ENCODE results near the gene ARL8B.
"Not testable (repeated sequence)": the region's sequence is repeated elsewhere in the genome, so short reads cannot be mapped to it uniquely, and the experiment has no call there.

ARL8B gene

GRCh38 chr3:5112043-5112442, 10.0 kb upstream of the ARL8B start:
- DNase-seq (ENCODE audit: low spot score): no peak

GRCh38 chr3:5113726-5114125, 8.4 kb upstream of the ARL8B start:
- not testable (repeated sequence) for DNase-seq (ENCODE audit: low spot score)

- no peak for DNase-seq (ENCODE audit: low spot score)
Measured at GRCh38 chr3:5115506-5116162, 6.5 kb upstream of the ARL8B start.

GRCh38 chr3:5116538-5116937, 5.6 kb upstream of the ARL8B start:
- DNase-seq (ENCODE audit: low spot score): no peak

DNA sequence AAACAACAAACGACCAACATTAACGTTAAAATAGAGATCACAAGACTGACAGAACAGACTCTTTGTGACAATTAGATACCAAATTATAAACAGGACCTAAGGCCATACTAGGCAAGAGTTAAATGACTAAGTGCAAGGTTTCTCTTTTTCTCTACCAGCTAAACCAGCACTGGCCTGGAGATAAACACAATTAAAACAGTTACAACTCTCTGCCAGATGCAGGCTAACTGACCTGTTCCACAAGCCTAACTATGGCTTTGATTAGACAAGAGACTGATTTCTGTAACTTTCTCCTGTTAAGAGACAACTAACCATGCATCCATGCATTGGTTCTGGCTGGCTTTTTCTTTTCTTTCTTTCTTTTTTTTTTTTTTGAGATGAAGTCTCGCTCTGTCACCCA, 1.6 kb upstream of the ARL8B start:
- DNase-seq (ENCODE audit: low spot score): no peak

DNA sequence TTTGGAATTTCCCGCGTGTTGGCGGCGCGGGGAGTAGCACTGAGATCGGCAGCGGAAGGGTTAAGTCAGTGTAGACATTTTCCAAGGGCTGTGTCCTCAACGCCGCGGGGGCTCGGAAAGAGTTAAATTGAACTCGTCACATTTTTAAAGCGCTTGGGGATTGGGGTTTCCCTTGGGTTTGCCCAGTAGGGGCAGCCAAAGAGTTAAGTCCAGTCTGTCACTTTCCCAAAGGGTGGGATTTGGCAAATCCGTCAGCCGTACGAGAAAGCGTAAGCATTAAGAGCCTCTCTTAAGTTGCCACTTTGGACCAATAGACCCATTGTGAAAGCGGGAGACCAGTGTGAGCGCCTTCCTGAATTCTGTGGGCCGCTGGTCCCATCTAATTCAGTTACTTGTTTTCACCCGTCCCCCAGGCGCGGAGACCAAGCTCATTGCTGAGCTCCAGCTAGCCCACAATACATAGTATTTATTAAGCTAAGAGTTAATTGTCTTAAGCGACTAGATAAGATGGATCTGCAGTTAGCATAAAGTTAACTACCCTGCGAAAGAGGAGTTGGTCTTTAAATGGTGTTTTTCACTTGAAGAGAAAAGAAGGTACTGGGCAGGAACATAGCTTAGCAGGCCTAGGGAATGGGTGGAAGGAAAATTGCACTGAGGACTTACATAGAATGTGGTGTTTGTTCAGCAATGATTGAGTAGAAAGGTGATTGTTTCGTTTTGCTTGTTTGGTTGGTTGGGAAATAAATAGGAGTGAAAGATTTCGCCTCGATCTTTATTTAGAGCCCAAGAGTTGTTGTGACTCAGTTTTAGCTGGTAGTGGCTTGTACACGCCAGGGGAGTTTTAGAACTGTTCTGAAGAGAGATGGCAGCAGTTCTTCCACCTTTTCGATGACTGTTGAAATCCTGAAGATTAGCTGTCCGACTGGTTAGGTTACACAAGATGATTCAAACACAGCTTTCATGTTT, 932 bp downstream of the ARL8B start:
- DNase-seq (ENCODE audit: low spot score): peak; percentile 83

GRCh38 chr3:5123937-5124336, 1.8 kb downstream of the ARL8B start:
- DNase-seq (ENCODE audit: low spot score): no peak

GRCh38 chr3:5126586-5126985, 4.5 kb downstream of the ARL8B start:
- DNase-seq (ENCODE audit: low spot score): peak; percentile 45

GRCh38 chr3:5128849-5129248, 6.8 kb downstream of the ARL8B start:
- no peak for DNase-seq (ENCODE audit: low spot score)

DNA sequence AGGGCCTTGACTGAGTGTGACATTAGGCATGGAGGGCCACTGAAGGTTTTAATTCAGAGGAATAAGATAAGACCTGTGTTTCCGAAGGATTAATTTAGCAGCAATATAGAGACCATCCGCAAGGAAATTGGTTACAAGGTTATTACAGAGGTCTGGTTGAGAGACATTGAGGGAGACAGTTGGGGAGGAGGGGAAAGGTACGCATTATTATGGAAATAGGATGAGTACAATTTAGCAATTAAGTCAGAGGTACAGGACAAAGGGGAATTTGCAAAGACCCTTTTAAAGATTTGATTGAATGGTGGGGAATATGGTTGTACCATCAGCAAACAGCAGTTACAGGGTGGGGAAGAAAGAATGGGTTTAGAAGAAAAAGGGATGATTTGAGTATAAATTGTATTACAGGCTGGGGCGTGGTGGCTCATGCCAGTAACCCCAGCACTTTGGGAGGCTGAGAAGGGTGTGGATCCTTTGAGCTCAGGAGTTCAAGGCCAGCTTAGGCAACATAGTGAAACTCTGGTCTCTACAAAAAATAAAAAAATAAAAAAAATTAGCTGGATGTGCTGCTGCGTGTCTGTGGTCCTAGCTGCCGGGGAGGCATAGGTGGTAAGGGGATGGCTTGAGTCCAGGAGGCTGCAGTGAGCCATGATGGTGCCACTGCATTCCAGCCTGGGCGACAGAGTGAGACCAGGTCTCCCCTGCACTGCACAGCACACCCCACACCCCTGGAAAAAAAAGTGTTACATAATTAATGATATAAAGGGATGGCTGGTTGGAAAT, 11.3 kb downstream of the ARL8B start:
- DNase-seq (ENCODE audit: low spot score): no peak

GRCh38 chr3:5134019-5134391, 11.9 kb downstream of the ARL8B start:
- DNase-seq (ENCODE audit: low spot score): no peak

DNA sequence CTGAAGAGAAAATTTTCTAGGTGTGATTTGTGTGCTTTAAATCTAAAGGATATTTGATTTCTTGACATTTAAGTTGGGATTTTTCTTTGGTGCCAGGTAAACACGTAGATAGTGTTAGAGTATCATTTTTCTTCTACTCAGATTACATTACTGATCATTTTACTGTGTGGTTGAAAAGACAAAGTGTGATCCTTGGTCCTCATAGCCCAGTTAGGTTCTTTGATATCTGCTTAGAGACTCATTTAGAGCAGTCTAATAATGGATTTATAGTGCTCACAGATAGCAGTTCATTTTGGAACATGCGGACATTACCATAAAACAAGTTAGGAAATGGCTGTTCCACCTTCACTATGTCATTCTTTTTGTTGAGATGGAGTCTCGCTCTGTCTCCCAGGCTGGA, 12.4 kb downstream of the ARL8B start:
- no peak for DNase-seq (ENCODE audit: low spot score)

DNA sequence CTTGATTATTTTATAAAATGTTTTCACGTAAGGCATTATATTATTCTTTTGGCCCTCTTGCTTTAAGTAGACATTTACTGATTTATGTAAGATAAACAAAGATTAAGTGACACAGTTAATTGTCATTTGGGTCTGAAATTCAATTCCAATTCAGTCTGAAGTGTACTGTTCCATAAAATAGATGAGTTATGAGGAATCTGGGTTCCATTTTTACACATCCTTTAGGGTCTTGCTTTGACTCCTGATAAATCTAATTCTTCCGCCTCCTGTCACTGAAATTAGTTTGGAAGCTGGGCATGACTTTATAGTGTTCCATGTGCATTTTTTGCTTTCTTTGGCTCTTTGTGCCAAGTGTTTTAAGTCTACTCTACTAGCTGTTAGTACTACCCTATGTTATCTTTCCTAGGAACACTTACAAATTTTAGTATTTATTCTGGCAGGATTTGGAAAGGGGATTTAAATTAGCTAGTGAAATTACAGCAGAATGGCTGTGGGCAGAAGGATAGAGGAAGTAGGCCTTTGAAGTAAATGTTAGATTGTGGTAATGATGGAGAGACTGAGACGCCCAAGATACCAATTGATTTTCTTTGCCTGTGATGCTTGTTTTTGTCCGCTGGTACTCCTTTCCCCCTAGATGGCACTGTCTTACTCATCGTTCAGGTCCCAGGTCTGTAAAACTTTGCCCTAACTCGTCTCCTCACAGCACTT, 14.3 kb downstream of the ARL8B start:
- peak; percentile 19 for DNase-seq (ENCODE audit: low spot score)

GRCh38 chr3:5136919-5137429, 14.9 kb downstream of the ARL8B start:
- DNase-seq (ENCODE audit: low spot score): no peak

DNA sequence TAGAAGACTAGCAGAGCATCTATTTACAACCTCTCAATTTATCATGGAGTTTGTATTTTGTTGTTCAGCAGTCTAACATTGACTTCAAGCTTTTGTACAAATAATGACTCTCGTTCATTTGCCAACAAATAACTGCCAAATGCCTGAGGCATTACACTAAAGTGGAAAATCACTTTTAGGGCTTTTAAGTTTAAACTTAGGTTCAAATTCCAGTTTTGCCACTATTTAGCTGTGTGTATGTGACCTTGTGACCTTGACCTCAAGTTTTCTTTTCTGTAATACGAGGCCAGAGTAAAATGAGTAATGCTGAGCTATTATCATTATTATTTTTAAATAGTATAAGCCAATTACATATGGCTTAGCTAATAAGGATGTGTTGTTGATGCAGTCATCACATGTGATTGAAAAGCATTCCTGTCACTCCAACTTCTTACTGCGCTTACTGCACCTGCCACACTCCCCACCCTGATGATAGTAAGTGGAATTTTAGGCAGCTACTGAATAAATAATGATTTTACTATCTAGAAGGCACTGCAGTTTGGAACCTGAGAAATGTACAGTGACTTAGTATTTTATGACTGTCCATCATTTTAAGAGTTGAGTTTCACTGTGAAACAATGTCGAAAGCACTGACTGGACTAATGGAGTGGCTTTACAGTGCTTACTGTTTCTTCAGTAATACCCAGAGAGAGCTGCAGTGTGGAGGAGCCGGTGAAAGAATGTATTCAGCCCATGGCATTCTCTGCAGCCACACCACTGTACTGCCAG, 16.3 kb downstream of the ARL8B start:
- no peak for DNase-seq (ENCODE audit: low spot score)

DNA sequence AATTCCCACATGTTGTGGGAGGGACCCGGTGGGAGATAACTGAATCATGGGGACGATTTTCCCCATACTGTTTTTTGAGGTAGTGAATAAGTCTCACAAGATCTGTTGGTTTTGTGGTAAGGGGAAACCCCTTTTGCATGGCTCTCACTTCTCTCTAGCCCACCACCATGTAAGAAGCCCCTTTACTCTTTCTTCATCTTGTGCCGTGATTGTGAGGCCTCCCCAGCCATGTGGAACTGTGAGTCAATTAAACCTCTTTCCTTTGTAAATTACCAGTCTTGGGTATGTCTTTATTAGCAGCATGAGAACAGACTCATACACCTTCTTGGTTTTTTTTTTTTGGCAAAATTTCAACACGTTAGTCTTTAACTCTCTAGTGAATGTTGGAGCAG, 18.1 kb downstream of the ARL8B start:
- no peak for DNase-seq (ENCODE audit: low spot score)

GRCh38 chr3:5140839-5141238, 18.7 kb downstream of the ARL8B start:
- DNase-seq (ENCODE audit: low spot score): no peak

- no peak for DNase-seq (ENCODE audit: low spot score)
Measured at GRCh38 chr3:5141760-5142159, 19.7 kb downstream of the ARL8B start.

GRCh38 chr3:5143464-5143863, 21.4 kb downstream of the ARL8B start:
- DNase-seq (ENCODE audit: low spot score): no peak

DNA sequence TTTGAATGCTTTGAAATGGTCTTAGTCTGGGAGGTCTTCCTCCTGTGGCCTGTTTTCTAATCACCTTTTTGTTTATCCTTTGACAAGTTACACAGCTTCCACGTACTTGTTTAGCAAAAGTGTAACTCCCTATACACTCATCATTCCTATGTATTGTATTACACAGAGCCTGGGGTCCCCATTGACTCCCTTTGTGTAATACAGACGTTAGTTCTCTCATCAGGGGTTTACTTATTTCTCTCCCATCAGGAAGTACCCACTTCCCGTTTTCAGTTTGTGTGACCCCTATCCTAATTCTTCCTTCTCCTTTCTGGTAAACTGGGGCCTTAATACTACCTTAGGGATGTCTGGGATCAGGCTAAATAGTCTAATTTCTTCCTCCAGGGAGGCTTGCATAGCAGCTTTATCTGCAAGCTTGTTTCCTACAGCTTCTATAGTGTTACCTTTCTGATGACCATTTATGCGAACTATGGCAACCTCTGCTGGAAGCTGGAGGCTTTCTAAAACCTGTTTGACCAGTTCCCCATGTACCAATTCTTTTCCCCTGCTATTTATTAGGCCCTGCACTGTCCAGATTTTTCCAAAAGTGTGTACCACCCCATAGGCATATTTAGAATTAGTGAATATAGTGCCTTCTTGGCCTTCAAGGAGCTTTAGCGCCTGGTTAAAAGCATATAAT, 22.4 kb downstream of the ARL8B start:
- no peak for DNase-seq (ENCODE audit: low spot score)

Data from RKO (cell line).